GM08714 (cell line): ENCODE results near the gene B4GALNT1.

ENCODE experiments used
- H3K4me3 ChIP-seq: fragments of 200-500 bp; sonication (Bioruptor generic); 2 replicates; pipeline ENCODE4 v1.5.1; 2014; ENCODE audit warnings: mild to moderate bottlenecking, low read length, inconsistent platforms
- ZNF274 ChIP-seq: IDR thresholded peaks from 2 replicates; pipeline ENCODE4 v1.6.1; 2012; ENCODE audit warnings: mild to moderate bottlenecking, low read depth, low read length

Gene B4GALNT1

GRCh38 chr12:57579011-57579410, 54.0 kb downstream of the B4GALNT1 start:
- no peak for TF ChIP-seq ZNF274
- H3K4me3 ChIP-seq, result no peak overlapping the region

GRCh38 chr12:57577981-57578758, 54.8 kb downstream of the B4GALNT1 start:
- TF ChIP-seq ZNF274, result no peak
- no peak overlapping the region for H3K4me3 ChIP-seq

- no peak overlapping the region for H3K4me3 ChIP-seq
- no peak for TF ChIP-seq ZNF274
Observed at GRCh38 chr12:57576613-57577160, 56.3 kb downstream of the B4GALNT1 start.
